T-helper 2 cell (primary cell): ENCODE data around the gene ACSM2B.
"Not testable (repeated sequence)": the region's sequence is repeated elsewhere in the genome, so short reads cannot be mapped to it uniquely, and the experiment has no call there.

ENCODE experiments used
- DNase-seq, 5 experiments: peaks; one replicate each; pipeline versions ENCODE4 v3.0.0 to v3.0.0-alpha.2; 2012 to 2022

Gene ACSM2B

DNA sequence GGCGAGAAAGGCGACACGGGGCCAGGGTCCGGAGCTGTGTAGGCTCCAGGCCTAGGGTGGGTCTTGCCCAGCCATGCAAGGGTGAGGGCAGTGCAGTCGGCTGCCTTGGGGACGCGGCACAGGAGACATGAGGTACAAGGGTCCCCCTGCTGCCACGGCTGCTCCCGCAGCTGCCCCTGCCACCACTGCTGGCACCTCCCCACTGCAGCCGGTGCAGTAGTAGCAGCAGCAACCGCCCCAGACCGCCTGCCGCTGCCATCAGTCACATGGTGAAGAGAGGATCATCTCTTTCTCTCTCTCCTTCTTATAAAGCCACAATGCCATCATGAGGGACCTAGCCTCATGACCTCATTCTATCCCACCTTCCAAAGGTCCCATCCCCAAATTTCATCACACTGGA lies 44.4 kb downstream of the ACSM2B start:
- not testable (repeated sequence) for DNase-seq

GRCh38 chr16:20520103-20520502 lies 56.1 kb downstream of the ACSM2B start:
- no peak for DNase-seq

- no peak for DNase-seq
These were observed 56.9 kb downstream of the ACSM2B start for GRCh38 chr16:20519231-20519630.

DNA sequence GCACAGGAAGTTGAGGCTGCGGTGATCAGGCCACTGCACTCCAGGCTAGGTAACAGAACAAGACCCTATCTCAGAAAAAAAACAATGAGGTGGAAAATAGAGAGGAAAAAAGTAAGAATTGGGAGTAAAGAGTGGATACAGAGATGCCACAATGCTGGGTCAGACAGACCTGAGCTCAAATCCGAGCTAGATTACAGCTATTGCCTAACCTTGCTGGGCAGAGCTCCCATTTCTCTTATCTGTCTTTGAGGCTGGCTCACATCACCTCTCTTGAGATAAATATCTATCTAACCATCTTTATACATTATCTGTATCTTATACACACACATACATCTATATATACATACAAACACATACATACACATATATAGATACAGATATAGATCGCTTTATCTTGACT lies 59.0 kb downstream of the ACSM2B start:
- no peak for DNase-seq

DNA sequence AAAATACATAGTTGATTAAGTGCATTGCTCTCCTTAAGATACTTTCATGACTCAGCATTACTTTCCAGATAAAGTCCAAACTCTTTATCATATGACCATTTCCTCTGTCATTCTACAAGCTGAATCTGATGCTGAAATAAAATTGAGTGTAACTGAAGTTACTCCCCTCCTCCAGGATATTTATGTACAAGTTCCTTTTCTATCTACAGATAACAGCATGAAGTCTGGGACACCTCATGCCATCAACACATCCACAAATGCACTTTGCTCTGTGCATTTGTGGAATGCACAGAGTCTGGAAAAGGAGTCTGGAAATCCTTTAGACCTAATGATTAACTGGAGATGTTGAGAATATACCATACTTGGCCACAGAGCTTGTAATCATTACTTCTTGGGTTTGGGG lies 60.5 kb downstream of the ACSM2B start:
- DNase-seq = no peak

DNA sequence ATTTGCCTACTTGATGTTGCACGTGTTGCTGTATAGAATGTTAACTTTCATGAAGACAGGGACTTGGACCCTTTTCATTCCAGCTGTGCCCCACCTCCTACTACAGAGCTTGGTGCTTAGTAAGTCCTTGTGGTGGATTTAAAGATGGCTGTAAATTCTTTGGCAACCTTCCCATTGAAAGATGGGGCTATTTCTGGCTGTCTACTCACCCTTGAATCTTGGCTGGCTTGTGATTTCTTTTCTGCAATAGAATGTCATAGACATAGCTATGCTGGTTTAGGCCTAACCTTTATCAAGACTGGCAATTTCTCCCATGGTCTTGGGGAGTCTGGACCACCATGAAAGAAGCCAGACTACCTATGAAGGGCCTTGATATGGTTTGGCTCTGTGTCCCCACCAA lies 65.8 kb downstream of the ACSM2B start:
- no peak for DNase-seq

- DNase-seq = no peak
These were observed 68.9 kb downstream of the ACSM2B start for GRCh38 chr16:20507280-20507679.

DNA sequence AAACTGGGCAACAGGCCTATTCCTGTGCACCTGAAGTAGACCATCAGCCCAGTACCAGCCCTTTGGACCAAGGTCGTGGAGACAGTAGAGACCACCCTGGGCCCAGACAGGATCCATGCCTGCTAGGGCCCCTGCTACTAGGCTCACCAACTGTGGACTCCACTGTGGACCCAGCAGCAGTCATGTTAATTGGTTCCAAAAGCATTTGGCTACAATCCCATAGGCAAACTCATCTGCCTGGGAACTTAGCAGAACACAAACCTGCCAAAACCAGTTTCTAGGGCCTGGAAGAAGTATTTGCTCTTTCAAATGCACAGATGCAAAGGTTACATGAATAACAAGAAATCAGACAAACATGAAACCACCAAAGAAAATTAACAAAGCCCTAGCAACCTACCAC lies 71.7 kb downstream of the ACSM2B start:
- DNase-seq = no peak

DNA sequence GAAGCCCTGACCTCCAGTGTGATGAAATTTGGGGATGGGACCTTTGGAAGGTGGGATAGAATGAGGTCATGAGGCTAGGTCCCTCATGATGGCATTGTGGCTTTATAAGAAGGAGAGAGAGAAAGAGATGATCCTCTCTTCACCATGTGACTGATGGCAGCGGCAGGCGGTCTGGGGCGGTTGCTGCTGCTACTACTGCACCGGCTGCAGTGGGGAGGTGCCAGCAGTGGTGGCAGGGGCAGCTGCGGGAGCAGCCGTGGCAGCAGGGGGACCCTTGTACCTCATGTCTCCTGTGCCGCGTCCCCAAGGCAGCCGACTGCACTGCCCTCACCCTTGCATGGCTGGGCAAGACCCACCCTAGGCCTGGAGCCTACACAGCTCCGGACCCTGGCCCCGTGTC lies 84.7 kb downstream of the ACSM2B start:
- not testable (repeated sequence) for DNase-seq

GRCh38 chr16:20490994-20491393 lies 85.2 kb downstream of the ACSM2B start:
- not testable (repeated sequence) for DNase-seq
